Right lobe of liver (tissue), 4 donors: ENCODE data around the gene PODXL2.

ENCODE experiments used
- CTCF ChIP-seq, 4 donors: fragments of 200-600 bp in 3 of 4; fragments of 450-650 bp in 1 of 4; IDR thresholded peaks; one replicate each; pipeline versions ENCODE4 v1.5.1 to v1.8.0; 2016 to 2022; ENCODE audit warnings: antibody characterized with exemption in 4 of 4, mild to moderate bottlenecking in 2 of 4
- POLR2A ChIP-seq: fragments of 450-650 bp; IDR thresholded peaks from one replicate; pipeline ENCODE4 v1.6.1; 2017; ENCODE audit warnings: antibody characterized with exemption, mild to moderate bottlenecking
- donor health status: DM: no; HTN: no; CAD: no.
- donor health status: DM: no; HTN: no; CAD: no.
- donor health status: DM: no; HTN: yes; CAD: no.

DNA sequence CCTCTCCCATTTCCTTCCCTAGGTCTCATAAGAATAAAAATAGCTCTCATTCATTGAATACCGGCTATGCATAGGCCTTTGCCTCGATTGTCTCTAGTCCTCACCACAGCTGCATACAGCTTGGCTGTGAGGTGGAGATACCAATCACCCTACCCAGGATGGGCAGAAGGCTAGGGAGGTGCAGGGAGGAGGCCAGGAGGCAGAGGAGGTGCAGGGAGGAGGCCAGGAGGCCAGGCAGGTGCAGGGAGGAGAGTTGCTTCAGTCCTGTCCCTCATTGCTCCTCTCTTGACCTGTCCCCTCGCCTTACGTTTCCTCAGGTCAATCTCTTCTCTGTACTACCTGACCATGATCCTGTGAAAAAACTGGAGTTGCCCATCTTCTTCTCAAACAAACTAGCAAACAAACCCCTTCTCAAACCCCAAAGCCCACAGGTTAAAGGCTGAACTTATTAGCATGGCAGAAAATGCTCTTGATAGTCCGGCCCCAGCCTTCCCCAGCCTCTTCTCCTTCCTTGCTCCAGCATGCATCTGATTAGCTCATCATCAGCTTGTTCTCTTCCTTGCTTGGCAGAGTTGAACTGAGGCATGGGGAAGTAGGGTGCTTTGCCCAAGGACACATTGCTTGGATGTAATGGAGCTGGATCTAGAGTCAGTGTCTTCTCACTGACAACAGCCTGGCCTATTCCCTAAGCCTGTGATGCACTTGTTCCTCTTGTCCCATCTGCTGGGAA is 15.8 kb downstream of the PODXL2 start:
- TF ChIP-seq CTCF (IDR thresholded peaks at IDR 0.05) (no peak), POLR2A (no peak)
